Body of pancreas (tissue), 4 donors: Measurements from ENCODE around the gene RPS6KA1.

Experiments used
- CTCF ChIP-seq, 7 experiments: fragments of 450-650 bp in 4 of 7; fragments of 200-600 bp in 3 of 7; sonication (generic) in 3 of 7; IDR thresholded peaks; one replicate each; pipeline ENCODE4 v1.5.1; 2016 to 2019; ENCODE audit warnings: antibody characterized with exemption in 7 of 7
- POLR2A ChIP-seq, 3 donors: fragments of 450-650 bp; IDR thresholded peaks; one replicate each; pipeline ENCODE4 v1.6.1; 2016; ENCODE audit warnings: antibody characterized with exemption in 3 of 3, mild to moderate bottlenecking in 2 of 3

GRCh38 chr1:26593385-26593784 lies 63.8 kb downstream of the RPS6KA1 start:
- TF ChIP-seq CTCF (IDR thresholded peaks at IDR 0.05) = no peak
- no peak for TF ChIP-seq POLR2A (IDR thresholded peaks at IDR 0.05)
